ENCODE data around the gene OGFOD2. TPM values are rescaled to one million over a fixed set of nuclear protein-coding genes. Genes with fewer than 3 reads are reported as not detected.

OGFOD2 gene
- total and polyA plus RNA-seq, 2 donors (not counting 1 experiment from before 2014, with no cell fraction given): 26.7 to 99.3 TPM

DNA sequence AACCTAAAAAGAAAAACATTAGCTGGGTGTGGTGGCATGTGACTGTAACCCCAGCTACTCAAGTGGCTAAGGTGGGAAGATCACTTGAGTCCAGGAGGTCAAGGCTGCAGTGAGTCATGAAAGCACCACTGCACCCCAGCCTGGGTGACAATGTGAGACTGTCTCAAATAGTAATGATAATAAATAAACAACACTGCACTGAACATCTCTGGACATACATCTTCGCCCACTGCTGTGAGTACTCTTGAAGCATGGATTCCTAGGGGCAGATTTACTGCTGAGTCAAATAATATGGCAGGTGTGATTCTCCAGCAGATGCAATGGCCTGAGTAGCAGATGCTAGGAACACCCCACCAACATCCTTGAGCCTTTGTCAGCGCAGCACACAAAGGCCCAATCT lies 32.4 kb upstream of the OGFOD2 start:
- Mint-ChIP-seq H3K4me1 (peaks cover 36% of the 10 kb centered on the region), H3K9me3 (ENCODE audit: insufficient read depth) (no peaks in the 10 kb centered on the region), H3K27ac (no peak overlapping the region), H3K27me3 (no peaks in the 10 kb centered on the region), H3K4me3 (no peak overlapping the region)
- Histone ChIP-seq H3K9me3 (ENCODE audit: control extremely low read depth in 1 of 3, control insufficient read depth in 2 of 3, insufficient read depth in 1 of 3, low read length in 2 of 3) (peaks cover 0 to 3% (median 0%) of the 10 kb centered on the region in 3 donors), H3K27ac (ENCODE audit: low read length in 2 of 2) (no peak overlapping the region), H4K20me1 (ENCODE audit: control insufficient read depth, insufficient read depth, low read length, poor library complexity, severe bottlenecking) (no peaks in the 10 kb centered on the region), H3K9ac (ENCODE audit: low read length) (no peak overlapping the region), H3K79me2 (ENCODE audit: control insufficient read depth, insufficient read depth, low read length) (no peaks in the 10 kb centered on the region), H3K4me2 (replicated peaks; ENCODE audit: low read depth, low read length, poor library complexity, severe bottlenecking) (no peak overlapping the region), H3K4me3 (ENCODE audit: control extremely low read depth in 1 of 5, extremely low read depth in 1 of 5, insufficient read depth in 1 of 5, low read depth in 2 of 5, low read length in 4 of 5) (no peak overlapping the region), H3K36me3 (replicated peaks in 1 of 2; ENCODE audit: control extremely low read depth in 1 of 2, control insufficient read depth in 1 of 2, extremely low read depth in 1 of 2, insufficient read depth in 2 of 2, low read length in 1 of 2) (no peaks in the 10 kb centered on the region), H2AFZ (ENCODE audit: insufficient read depth, low read depth, low read length, poor library complexity, severe bottlenecking) (no peak overlapping the region), H3K4me1 (ENCODE audit: control insufficient read depth in 2 of 2, insufficient read depth in 2 of 2, low read length in 2 of 2) (peaks cover 23 to 27% of the 10 kb centered on the region in 2 donors), H3K27me3 (replicated peaks in 1 of 4; ENCODE audit: control extremely low read depth in 1 of 4, control insufficient read depth in 3 of 4, insufficient read depth in 4 of 4, low read length in 3 of 4) (no peaks in the 10 kb centered on the region)
- no peak for DNase-seq
- intact Hi-C loops (cut with micrococcal nuclease): no loop called here
- ChIA-PET CTCF (interaction anchor here (0.7 to 1.9 kb wide), 6 partner anchors 10 to 1592 kb away, joined by 3 to 7 read pairs (median 4); no protein-coding TSS in a partner anchor), POLR2A (interaction anchor here (0.6 kb wide), 1 partner anchor 41 kb away, joined by 3 read pairs; no protein-coding TSS in a partner anchor)
- TF ChIP-seq, protein P1, sequence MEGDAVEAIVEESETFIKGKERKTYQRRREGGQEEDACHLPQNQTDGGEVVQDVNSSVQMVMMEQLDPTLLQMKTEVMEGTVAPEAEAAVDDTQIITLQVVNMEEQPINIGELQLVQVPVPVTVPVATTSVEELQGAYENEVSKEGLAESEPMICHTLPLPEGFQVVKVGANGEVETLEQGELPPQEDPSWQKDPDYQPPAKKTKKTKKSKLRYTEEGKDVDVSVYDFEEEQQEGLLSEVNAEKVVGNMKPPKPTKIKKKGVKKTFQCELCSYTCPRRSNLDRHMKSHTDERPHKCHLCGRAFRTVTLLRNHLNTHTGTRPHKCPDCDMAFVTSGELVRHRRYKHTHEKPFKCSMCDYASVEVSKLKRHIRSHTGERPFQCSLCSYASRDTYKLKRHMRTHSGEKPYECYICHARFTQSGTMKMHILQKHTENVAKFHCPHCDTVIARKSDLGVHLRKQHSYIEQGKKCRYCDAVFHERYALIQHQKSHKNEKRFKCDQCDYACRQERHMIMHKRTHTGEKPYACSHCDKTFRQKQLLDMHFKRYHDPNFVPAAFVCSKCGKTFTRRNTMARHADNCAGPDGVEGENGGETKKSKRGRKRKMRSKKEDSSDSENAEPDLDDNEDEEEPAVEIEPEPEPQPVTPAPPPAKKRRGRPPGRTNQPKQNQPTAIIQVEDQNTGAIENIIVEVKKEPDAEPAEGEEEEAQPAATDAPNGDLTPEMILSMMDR (IDR thresholded peaks at IDR 0.05): no peak
- no peak for TF ChIP-seq EZH2 (IDR thresholded peaks at IDR 0.05; ENCODE audit: borderline replicate concordance, insufficient read depth, low read depth, low read length, poor library complexity, severe bottlenecking)
- no peak for ATAC-seq (ENCODE audit: low read depth)
- WGBS (ENCODE audit: insufficient coverage): 100% methylated on average over 1 of the region's 2 CpGs

DNA sequence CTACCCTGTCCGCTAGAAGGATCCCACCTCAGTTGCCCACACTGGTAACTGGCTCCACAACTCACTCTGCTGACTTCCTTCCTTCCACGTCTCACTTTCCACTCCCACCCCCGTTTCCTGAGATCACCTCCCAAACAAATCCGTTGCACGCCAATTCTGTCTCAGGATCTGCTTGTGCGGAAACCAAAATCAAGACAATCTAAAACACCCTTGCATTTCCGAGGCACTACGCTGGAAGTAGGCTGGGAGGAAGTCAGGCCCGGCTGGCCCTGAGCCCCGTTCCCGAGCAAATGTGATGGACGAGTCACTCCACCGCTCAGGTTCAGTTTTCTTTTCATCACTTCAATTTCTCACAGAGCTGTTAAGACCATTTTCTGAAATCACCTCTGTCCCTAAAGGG lies 31.8 kb upstream of the OGFOD2 start:
- no peaks in the 10 kb centered on the region for H3K79me2 ChIP-seq (ENCODE audit: control insufficient read depth, insufficient read depth, low read length)
- peak overlapping the region; percentile 22 for H2AFZ ChIP-seq (ENCODE audit: insufficient read depth, low read depth, low read length, poor library complexity, severe bottlenecking)
- peaks cover 23 to 30% of the 10 kb centered on the region in 2 donors for H3K4me1 ChIP-seq (ENCODE audit: control insufficient read depth in 2 of 2, insufficient read depth in 2 of 2, low read length in 2 of 2)
- Mint-ChIP-seq H3K9me3 (ENCODE audit: insufficient read depth) (no peaks in the 10 kb centered on the region), H3K4me3 (no peak overlapping the region), H3K27ac (no peak overlapping the region), H3K27me3 (no peaks in the 10 kb centered on the region), H3K4me1 (peaks cover 37% of the 10 kb centered on the region)
- H3K4me2 ChIP-seq (replicated peaks; ENCODE audit: low read depth, low read length, poor library complexity, severe bottlenecking): peak overlapping the region; percentile 30
- no peak overlapping the region for H3K9ac ChIP-seq (ENCODE audit: low read length)
- DNase-seq: no peak
- no peaks in the 10 kb centered on the region for H3K27me3 ChIP-seq (replicated peaks in 1 of 4; ENCODE audit: control extremely low read depth in 1 of 4, control insufficient read depth in 3 of 4, insufficient read depth in 4 of 4, low read length in 3 of 4)
- WGBS (ENCODE audit: insufficient coverage): 47% methylated on average over 12 of the region's 13 CpGs
- intact Hi-C loops (cut with micrococcal nuclease): no loop called here
- TF ChIP-seq EZH2 (IDR thresholded peaks at IDR 0.05; ENCODE audit: borderline replicate concordance, insufficient read depth, low read depth, low read length, poor library complexity, severe bottlenecking): no peak
- ChIA-PET POLR2A (no interaction called here), CTCF (interaction anchor here (1.0 to 16.2 kb wide), 3 partner anchors 9 to 79 kb away, joined by 4 to 388 read pairs (median 7); no protein-coding TSS in a partner anchor)
- no peak for ATAC-seq (ENCODE audit: low read depth)
- H3K36me3 ChIP-seq (replicated peaks in 1 of 2; ENCODE audit: control extremely low read depth in 1 of 2, control insufficient read depth in 1 of 2, extremely low read depth in 1 of 2, insufficient read depth in 2 of 2, low read length in 1 of 2): no peaks in the 10 kb centered on the region
- H3K9me3 ChIP-seq (ENCODE audit: control extremely low read depth in 1 of 3, control insufficient read depth in 2 of 3, insufficient read depth in 1 of 3, low read length in 2 of 3): peaks cover 0 to 3% (median 0%) of the 10 kb centered on the region in 3 donors
- no peak overlapping the region for H3K4me3 ChIP-seq (ENCODE audit: control extremely low read depth in 1 of 5, extremely low read depth in 1 of 5, insufficient read depth in 1 of 5, low read depth in 2 of 5, low read length in 4 of 5)
- H4K20me1 ChIP-seq (ENCODE audit: control insufficient read depth, insufficient read depth, low read length, poor library complexity, severe bottlenecking): no peaks in the 10 kb centered on the region
- H3K27ac ChIP-seq (ENCODE audit: low read length in 2 of 2): no peak overlapping the region
